ENCODE results near the gene PTBP3.

GRCh38 chr9:112286926-112287325 is 46.5 kb downstream of the PTBP3 start:
- TF ChIP-seq CTCF (conservative IDR thresholded peaks at IDR 0.05 in 1 of 2, IDR thresholded peaks at IDR 0.05 in 1 of 2; ENCODE audit: low read depth in 1 of 2, low read length in 2 of 2), result no peak
- TF ChIP-seq EZH2 (IDR thresholded peaks at IDR 0.05; ENCODE audit: low read length, missing control alignments), result no peak

All from fibroblast of lung (primary cell).